Pancreas (tissue), 10 donors: ENCODE results near the gene PCBP4. TPM values are rescaled to one million over a fixed set of nuclear protein-coding genes. Genes with fewer than 3 reads are reported as not detected.

Source experiments
- ATAC-seq, 4 donors: fragments of 200-7000 bp; cut with Tn5 transposase; one replicate each; pipeline versions ENCODE4 v1.8.0 to v1.9.1; 2020; ENCODE audit warnings: mild to moderate bottlenecking in 4 of 4, moderate library complexity in 4 of 4
- DNase-seq, 6 donors: peaks; one replicate each; pipeline ENCODE4 v3.0.0-alpha.2; 2020
- FAIRE-seq: peaks from 2 replicates; lab custom pipeline; 2012; peaks lifted over from hg19 to GRCh38; lab: Jason Lieb, UNC
- H3K27ac ChIP-seq, 4 donors: fragments of 200-600 bp; sonication (generic); 1 replicate in 3 of 4; 2 replicates in 1 of 4; pipeline versions ENCODE4 v1.5.0 to v1.8.0; 2020
- H3K27me3 ChIP-seq, 4 donors: fragments of 200-600 bp; one replicate each; pipeline ENCODE4 v1.8.0; 2021
- H3K36me3 ChIP-seq, 3 donors: fragments of 200-600 bp; sonication (generic) in 1 of 3; one replicate each; pipeline versions ENCODE4 v1.5.0 to v1.8.0; 2020 to 2021
- H3K4me1 ChIP-seq, 3 donors: fragments of 200-600 bp; one replicate each; pipeline ENCODE4 v1.8.0; 2021
- H3K4me3 ChIP-seq, 4 donors: fragments of 200-600 bp; sonication (generic) in 2 of 4; one replicate each; pipeline versions ENCODE4 v1.5.0 to v1.8.0; 2020 to 2021
- H3K9me3 ChIP-seq, 4 donors: fragments of 200-600 bp; one replicate each; pipeline ENCODE4 v1.8.0; 2021
- CTCF ChIP-seq, 4 donors: fragments of 200-600 bp; sonication (generic) in 3 of 4; IDR thresholded peaks; one replicate each; pipeline versions ENCODE4 v1.5.0 to v1.8.0; 2021; ENCODE audit warnings: antibody characterized with exemption in 4 of 4
- WGBS, 2 donors: extraction: QIAGEN DNeasy Blood & Tissue Kit; methylation state at CpG; one replicate each; pipeline ENCODE4 v1.1.7; 2013; 5-methylcytosine and 5-hydroxymethylcytosine counted together
- intact Hi-C, 3 donors: fragments of 100-400 bp; cut with DNase I; formaldehyde crosslinking; loops; one replicate each; pipeline versions ENCODE4 v1.11.1 to v1.14.2; 2022
- polyA plus RNA-seq, 2 donors: library from polyadenylated mRNA; stranded (reverse); fragments of 200-250 nt; gene quantifications; one replicate each; pipeline ENCODE4 v1.2.3, GENCODE V29; 2013
- total RNA-seq, 6 donors: library from RNA; stranded (reverse); fragmentation: NEBNext Ultra II Directional in 4 of 6; extraction: Animal tissue kit (Norgen Biotek cat#: 25700) in 4 of 6; gene quantifications; one replicate each; pipeline versions ENCODE4 v1.2.1 to v1.2.4, GENCODE V29; 2021 to 2023
- donor health status: healthy with polysubstance abuse.
- donor health status: DM: no; HTN: no; CAD: no; lungs with moderate emphysema.
- donor health status: DM: no; HTN: no; CAD: no.
- donor health status: control.
- donor health status: control.
- donor health status: Bipolar disorder and iron deficiency.
- donor health status: DM: yes; HTN: yes; CAD: no.
- donor health status: DM: no; HTN: no; CAD: no.
- donor health status: DM: no; HTN: no; CAD: no.
- donor health status: DM: yes; HTN: yes; CAD: no.

PCBP4 gene
- total and polyA plus RNA-seq, 8 donors = 10.7 to 55.2 (median 17.4) TPM

- H3K36me3 ChIP-seq = no peaks in the 10 kb centered on the region
- H3K27me3 ChIP-seq = no peaks in the 10 kb centered on the region
- H3K4me3 ChIP-seq = peak overlapping the region; percentile 36 to 77 (median 61)
- FAIRE-seq (no peak), DNase-seq (peak in 5 of 6 donors; percentile 63 to 86 (median 66)), ATAC-seq (peak; percentile 34 to 38 (median 37))
- intact Hi-C loops = no loop called here
- peak overlapping the region; percentile 73 to 94 (median 86) for H3K27ac ChIP-seq
- TF ChIP-seq CTCF (IDR thresholded peaks at IDR 0.05) = no peak
- WGBS, 2 donors = 8 to 13% methylated on average over 30 of the region's 30 CpGs
- H3K9me3 ChIP-seq = no peaks in the 10 kb centered on the region
- H3K4me1 ChIP-seq = peaks cover 11 to 28% (median 23%) of the 10 kb centered on the region in 3 donors
These were observed 7.2 kb upstream of the PCBP4 start for GRCh38 chr3:51974277-51974962.

GRCh38 chr3:51971350-51971749 is 4.1 kb upstream of the PCBP4 start:
- Histone ChIP-seq H3K27ac (peak overlapping the region in 2 of 4 donors; percentile 23 to 54), H3K27me3 (no peaks in the 10 kb centered on the region), H3K36me3 (no peaks in the 10 kb centered on the region), H3K4me3 (no peak overlapping the region), H3K4me1 (peaks cover 15 to 32% (median 23%) of the 10 kb centered on the region in 3 donors), H3K9me3 (no peaks in the 10 kb centered on the region)
- FAIRE-seq (no peak), DNase-seq (peak in 2 of 6 donors; percentile 29 to 78), ATAC-seq (no peak)
- no peak for TF ChIP-seq CTCF (IDR thresholded peaks at IDR 0.05)
- intact Hi-C loops = no loop called here
- 84 to 89% methylated on average over 11 of the region's 11 CpGs for WGBS, 2 donors

- WGBS, 2 donors = 26 to 34% methylated on average over 6 of the region's 6 CpGs
- intact Hi-C loops = no loop called here
- ATAC-seq (peak in 3 of 4 donors; percentile 23 to 54 (median 49)), DNase-seq (peak; percentile 79 to 92 (median 86)), FAIRE-seq (no peak)
- Histone ChIP-seq H3K36me3 (no peaks in the 10 kb centered on the region), H3K4me1 (peaks cover 15 to 29% (median 23%) of the 10 kb centered on the region in 3 donors), H3K9me3 (no peaks in the 10 kb centered on the region), H3K27ac (peak overlapping the region in 3 of 4 donors; percentile 23 to 54 (median 23)), H3K27me3 (no peaks in the 10 kb centered on the region), H3K4me3 (no peak overlapping the region)
- no peak for TF ChIP-seq CTCF (IDR thresholded peaks at IDR 0.05)
These were observed 3.5 kb upstream of the PCBP4 start for GRCh38 chr3:51970606-51971300.

GRCh38 chr3:51969841-51970240 is 2.6 kb upstream of the PCBP4 start:
- Histone ChIP-seq H3K36me3 (no peaks in the 10 kb centered on the region), H3K9me3 (no peaks in the 10 kb centered on the region), H3K4me3 (no peak overlapping the region), H3K4me1 (peaks cover 15 to 26% (median 23%) of the 10 kb centered on the region in 3 donors), H3K27me3 (no peaks in the 10 kb centered on the region), H3K27ac (peak overlapping the region in 1 of 4 donors; percentile 23)
- 52 to 63% methylated on average over 4 of the region's 4 CpGs for WGBS, 2 donors
- DNase-seq = peak in 2 of 6 donors; percentile 47 to 67
- TF ChIP-seq CTCF (IDR thresholded peaks at IDR 0.05) = no peak
- no peak for FAIRE-seq
- no peak for ATAC-seq
- intact Hi-C loops = no loop called here
